Activated B cell treated with CpG ODN at 0.5 μM for 24 hours (primary cell): ENCODE results near the gene KIAA1671. TPM values are rescaled to one million over a fixed set of nuclear protein-coding genes. Genes with fewer than 3 reads are reported as not detected.

Source experiments
- ATAC-seq: fragments of 200-7000 bp; cut with Tn5 transposase; one replicate; pipeline ENCODE4 v1.10.0; 2021; ENCODE audit warnings: low read depth, mild to moderate bottlenecking, moderate library complexity
- CTCF ChIA-PET: fragments of 350-600 bp; sonication (Branson Sonifier 250); formaldehyde crosslinking; loops from one replicate; lab custom pipeline; 2021; ENCODE audit warnings: antibody characterized with exemption; lab: Charles Lee
- POLR2A ChIA-PET: fragments of 350-600 bp; sonication (Branson Sonifier 250); formaldehyde crosslinking; loops from one replicate; lab custom pipeline; 2021; ENCODE audit warnings: antibody characterized with exemption; lab: Charles Lee
- DNase-seq: peaks from one replicate; pipeline ENCODE4 v3.0.0; 2022
- H3K27ac Mint-ChIP-seq: one replicate; pipeline ENCODE4 v1.8.0; 2020; ENCODE audit warnings: mixed read lengths
- H3K27me3 Mint-ChIP-seq: one replicate; pipeline ENCODE4 v1.8.0; 2021; ENCODE audit warnings: mixed read lengths
- H3K36me3 Mint-ChIP-seq: one replicate; pipeline ENCODE4 v1.8.0; 2021; ENCODE audit warnings: low read depth, mixed read lengths
- H3K4me1 Mint-ChIP-seq: one replicate; pipeline ENCODE4 v1.8.0; 2021; ENCODE audit warnings: mixed read lengths
- H3K4me3 Mint-ChIP-seq: one replicate; pipeline ENCODE4 v1.8.0; 2020; ENCODE audit warnings: mild to moderate bottlenecking, mixed read lengths
- H3K9me3 Mint-ChIP-seq: one replicate; pipeline ENCODE4 v1.8.0; 2020; ENCODE audit warnings: mixed read lengths
- intact Hi-C: fragments of 100-400 bp; cut with micrococcal nuclease; formaldehyde crosslinking; loops from one replicate; pipeline ENCODE4 v1.15.1; 2024
- total RNA-seq: library from RNA; stranded (reverse); gene quantifications from 2 replicates; pipeline ENCODE4 v1.2.3, GENCODE V29; 2022
- TF ChIP-seq, protein P1 (sequence below): fragments of 200-600 bp; IDR thresholded peaks from one replicate; pipeline ENCODE4 v1.8.0; 2022; ENCODE audit warnings: antibody characterized with exemption, mild to moderate bottlenecking

Gene KIAA1671
- total RNA-seq, 1 donor from 2014 or later = 0.04 TPM

DNA sequence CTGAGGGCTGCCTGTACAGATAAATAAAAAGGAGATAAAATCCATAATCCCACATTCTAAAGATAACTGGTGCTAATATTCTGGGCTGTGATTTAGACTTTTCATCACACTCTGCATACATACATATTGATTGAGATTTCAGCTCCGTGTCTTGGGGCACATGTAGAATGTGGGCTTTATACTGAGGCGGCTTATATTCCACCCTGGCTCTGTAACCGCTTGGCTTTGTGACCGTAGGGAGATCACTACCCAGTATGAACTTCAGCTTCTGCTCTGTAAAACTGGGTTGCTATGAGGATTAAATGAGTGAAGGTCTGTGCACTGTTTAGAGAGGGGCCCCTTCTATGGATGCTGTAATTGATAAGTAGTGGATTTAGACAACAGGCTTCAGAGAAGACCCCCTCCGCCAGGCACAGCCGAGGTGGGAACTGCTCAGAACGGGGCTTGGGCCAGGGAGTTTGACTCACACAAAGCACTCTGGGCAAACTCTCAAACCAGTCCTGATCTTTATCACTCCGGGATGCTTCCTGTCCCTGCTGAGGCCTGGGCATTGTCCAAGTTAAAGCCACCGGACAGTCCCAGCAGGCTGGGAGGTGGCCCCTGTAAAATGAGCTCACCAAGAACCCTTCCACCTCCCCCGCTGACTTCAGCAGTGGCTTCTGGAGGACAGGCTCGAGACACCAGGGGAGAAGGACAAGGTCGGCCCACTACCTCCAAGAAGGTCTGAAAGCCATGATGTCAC lies 17.2 kb downstream of the KIAA1671 start:
- H3K27ac Mint-ChIP-seq = no peak overlapping the region
- no peak for ATAC-seq
- TF ChIP-seq, protein P1, sequence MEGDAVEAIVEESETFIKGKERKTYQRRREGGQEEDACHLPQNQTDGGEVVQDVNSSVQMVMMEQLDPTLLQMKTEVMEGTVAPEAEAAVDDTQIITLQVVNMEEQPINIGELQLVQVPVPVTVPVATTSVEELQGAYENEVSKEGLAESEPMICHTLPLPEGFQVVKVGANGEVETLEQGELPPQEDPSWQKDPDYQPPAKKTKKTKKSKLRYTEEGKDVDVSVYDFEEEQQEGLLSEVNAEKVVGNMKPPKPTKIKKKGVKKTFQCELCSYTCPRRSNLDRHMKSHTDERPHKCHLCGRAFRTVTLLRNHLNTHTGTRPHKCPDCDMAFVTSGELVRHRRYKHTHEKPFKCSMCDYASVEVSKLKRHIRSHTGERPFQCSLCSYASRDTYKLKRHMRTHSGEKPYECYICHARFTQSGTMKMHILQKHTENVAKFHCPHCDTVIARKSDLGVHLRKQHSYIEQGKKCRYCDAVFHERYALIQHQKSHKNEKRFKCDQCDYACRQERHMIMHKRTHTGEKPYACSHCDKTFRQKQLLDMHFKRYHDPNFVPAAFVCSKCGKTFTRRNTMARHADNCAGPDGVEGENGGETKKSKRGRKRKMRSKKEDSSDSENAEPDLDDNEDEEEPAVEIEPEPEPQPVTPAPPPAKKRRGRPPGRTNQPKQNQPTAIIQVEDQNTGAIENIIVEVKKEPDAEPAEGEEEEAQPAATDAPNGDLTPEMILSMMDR = no peak
- POLR2A ChIA-PET = no interaction called here
- DNase-seq = no peak
- no peaks in the 10 kb centered on the region for H3K36me3 Mint-ChIP-seq
- H3K4me3 Mint-ChIP-seq = no peak overlapping the region
- no peaks in the 10 kb centered on the region for H3K4me1 Mint-ChIP-seq
- no peaks in the 10 kb centered on the region for H3K9me3 Mint-ChIP-seq
- CTCF ChIA-PET = interaction anchor here (0.6 kb wide), 1 partner anchor 9 kb away, joined by 3 read pairs; no protein-coding TSS in a partner anchor
- intact Hi-C loops = no loop called here
- no peaks in the 10 kb centered on the region for H3K27me3 Mint-ChIP-seq

DNA sequence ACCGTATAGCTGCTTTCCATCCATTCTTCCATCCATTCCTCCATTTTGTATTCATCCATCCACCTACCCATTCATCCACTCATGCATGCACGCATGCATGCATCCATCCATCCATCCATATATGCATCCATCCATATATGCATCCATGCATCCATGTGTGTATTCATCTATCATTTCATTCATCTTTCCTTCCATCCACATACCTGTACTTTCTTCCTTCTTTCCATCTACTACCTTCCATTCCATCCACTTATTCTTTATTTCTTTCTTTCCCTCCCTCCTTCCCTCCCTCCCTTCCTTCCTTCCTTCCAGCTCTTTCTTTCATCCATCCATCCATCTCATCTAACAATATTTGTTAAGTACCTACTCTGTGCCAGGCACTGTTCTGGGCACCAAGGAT lies 19.9 kb downstream of the KIAA1671 start:
- ATAC-seq (no peak), DNase-seq (no peak)
- TF ChIP-seq, protein P1 = no peak
- Mint-ChIP-seq H3K9me3 (no peaks in the 10 kb centered on the region), H3K4me3 (no peak overlapping the region), H3K4me1 (no peaks in the 10 kb centered on the region), H3K27me3 (no peaks in the 10 kb centered on the region), H3K27ac (no peak overlapping the region), H3K36me3 (no peaks in the 10 kb centered on the region)
- ChIA-PET CTCF (no interaction called here), POLR2A (no interaction called here)
- intact Hi-C loops = no loop called here

DNA sequence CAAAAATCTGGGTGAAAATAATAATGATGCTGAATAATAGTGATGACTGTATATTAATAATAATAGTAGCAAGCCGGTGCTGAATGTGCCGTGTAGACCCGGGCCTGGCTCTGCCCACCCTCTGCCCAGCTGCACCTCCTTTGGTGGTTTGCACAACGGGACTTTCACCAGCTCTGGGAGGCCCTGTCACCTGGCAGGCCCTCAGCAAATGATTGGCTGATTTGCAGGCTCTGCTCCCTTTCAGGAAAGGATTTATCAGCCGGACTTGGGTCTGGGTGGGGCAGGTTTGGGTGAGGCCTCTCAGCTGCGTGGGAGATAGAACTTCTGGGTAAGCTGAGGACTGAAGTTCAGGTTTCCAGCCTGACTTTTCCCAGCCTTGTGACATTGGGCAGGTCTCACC lies 21.4 kb downstream of the KIAA1671 start:
- Mint-ChIP-seq H3K9me3 (no peaks in the 10 kb centered on the region), H3K27ac (no peak overlapping the region), H3K36me3 (no peaks in the 10 kb centered on the region), H3K4me1 (no peaks in the 10 kb centered on the region), H3K27me3 (no peaks in the 10 kb centered on the region), H3K4me3 (no peak overlapping the region)
- ChIA-PET CTCF (no interaction called here), POLR2A (no interaction called here)
- intact Hi-C loops = no loop called here
- TF ChIP-seq, protein P1 = no peak
- DNase-seq (no peak), ATAC-seq (no peak)

GRCh38 chr22:24975125-24975640 lies 22.7 kb downstream of the KIAA1671 start:
- Mint-ChIP-seq H3K9me3 (no peaks in the 10 kb centered on the region), H3K36me3 (no peaks in the 10 kb centered on the region), H3K4me3 (no peak overlapping the region), H3K27ac (no peak overlapping the region), H3K27me3 (peaks cover 2% of the 10 kb centered on the region), H3K4me1 (no peaks in the 10 kb centered on the region)
- TF ChIP-seq, protein P1 = no peak
- ChIA-PET POLR2A (no interaction called here), CTCF (no interaction called here)
- no peak for ATAC-seq
- no peak for DNase-seq
- intact Hi-C loops = no loop called here

DNA sequence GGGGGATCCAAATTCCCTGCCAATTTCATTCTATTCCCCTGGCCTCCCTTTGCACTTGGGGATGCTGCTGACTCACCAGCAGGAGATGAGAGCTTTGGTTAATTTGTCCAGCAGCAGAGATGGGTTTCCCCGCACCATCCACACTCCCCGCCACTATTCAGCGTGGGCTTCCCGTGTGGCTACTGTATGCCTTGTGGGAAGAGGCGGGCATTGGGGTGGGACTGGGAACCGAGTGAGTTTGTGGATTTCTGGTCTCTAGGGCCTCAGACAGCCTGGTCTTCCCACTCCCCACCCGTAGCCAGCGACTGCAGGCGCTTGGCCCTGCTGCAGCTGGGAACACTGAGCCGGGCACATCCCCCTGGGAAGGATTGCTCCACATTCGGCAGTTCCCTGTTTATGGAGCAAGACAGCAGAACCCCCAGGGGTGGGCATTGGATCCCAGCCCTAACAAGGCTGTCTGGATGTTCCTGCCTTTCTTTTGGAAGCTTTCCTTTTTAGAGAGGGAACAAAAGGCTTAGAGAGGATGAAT lies 23.4 kb downstream of the KIAA1671 start:
- CTCF ChIA-PET = no interaction called here
- ATAC-seq (no peak), DNase-seq (no peak)
- Mint-ChIP-seq H3K27me3 (peaks cover 2% of the 10 kb centered on the region), H3K36me3 (no peaks in the 10 kb centered on the region), H3K9me3 (no peaks in the 10 kb centered on the region), H3K4me1 (no peaks in the 10 kb centered on the region), H3K27ac (no peak overlapping the region), H3K4me3 (no peak overlapping the region)
- POLR2A ChIA-PET = interaction anchor here (0.8 kb wide), 1 partner anchor 142 kb away, joined by 4 read pairs; no protein-coding TSS in a partner anchor
- TF ChIP-seq, protein P1 = no peak
- intact Hi-C loops = no loop called here
